ENCODE data around the gene TMED4.
A peak's percentile ranks its signal among the peaks of the same experiment; 100 is the strongest.
"Not testable (repeated sequence)": the region's sequence is repeated elsewhere in the genome, so short reads cannot be mapped to it uniquely, and the experiment has no call there.

TMED4 gene

DNA sequence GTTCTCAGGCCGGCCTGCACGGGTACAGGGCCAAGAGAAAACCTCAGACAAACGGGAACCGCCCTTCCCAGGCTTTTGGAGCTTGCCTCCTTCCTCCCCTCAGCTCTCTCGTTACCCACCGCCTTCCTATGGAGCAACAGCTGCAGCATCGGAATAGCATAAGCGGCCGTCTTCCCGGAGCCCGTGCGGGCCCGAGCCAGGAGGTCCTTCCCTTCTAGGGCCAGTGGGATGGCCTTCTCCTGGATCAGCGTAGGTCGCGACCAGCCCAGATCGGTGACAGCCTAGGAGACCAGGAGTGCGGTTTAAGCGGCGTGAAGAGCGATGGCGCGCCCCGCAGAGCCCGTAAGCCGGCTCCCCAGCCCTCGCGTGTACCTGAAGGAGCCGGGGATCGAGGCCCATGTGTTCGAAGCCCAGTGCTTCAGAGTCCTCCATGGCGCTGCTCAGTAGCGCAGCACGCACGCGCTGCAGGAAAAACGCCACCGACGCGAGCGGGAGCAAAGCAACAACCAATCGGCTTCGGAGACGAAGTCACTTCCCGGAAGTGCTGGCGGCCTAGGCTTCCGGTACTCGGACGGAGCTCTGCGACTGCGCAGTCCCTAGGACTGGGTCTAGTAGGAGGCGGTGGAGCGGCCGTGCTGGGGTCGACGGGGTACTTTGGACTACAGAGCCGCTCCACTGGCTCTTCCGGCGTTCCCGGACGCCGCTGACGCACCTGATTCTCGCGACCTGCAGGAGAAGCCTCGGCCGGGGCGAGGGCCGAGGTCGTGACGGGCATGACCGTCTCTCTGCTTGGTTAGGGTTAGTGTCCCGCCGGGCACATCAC is 8.4 kb downstream of the TMED4 start, which contains the start of gene DDX56:
DDX56 (minus strand) TSS at position 445 of the 823 bp plus-strand sequence; CDS start at position 432, 13 bp downstream.
- DNase-seq (ENCODE audit: insufficient read length, low spot score) (peak; percentile 87), FAIRE-seq (peak; percentile 96)

DNA sequence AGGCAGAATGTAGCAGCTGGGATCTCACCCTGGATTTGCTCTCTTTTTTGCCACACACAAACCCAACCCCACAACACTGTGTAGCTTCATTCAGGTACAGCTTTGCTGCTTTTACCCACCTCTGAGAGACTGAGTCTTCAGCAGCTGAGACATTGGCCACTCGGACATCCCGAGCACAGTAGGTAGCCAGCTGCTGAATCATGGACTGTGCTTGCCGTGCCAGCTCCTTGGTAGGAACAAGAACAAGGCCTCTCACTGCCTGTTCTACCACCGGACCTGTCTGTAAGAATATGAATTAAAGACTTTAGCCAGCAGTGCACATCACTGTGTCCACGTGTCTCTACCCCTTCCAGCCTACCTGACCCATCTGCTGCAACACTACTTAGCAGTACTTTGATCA is 9.3 kb downstream of the TMED4 start:
- FAIRE-seq (no peak), DNase-seq (ENCODE audit: insufficient read length, low spot score) (no peak)

DNA sequence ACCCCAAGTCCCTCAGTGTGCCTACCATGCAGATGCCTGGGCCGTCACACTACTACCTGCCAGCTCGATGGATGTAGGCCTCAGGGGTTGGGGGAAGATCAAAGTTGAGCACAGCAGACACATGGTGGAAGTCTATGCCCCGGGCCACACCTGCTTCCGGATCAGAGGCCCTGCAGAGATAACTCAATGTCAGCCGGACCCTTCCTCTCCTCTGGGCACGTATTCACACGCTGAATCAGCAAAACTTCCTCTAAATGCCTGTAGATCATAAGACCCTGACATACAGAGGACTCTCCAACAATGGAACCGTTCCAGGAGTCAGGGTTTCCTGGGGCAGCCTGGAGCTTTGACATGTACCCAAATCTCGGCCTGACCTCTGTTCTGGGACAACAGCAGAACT is 12.1 kb downstream of the TMED4 start:
- DNase-seq (ENCODE audit: insufficient read length, low spot score) (no peak), FAIRE-seq (no peak)

DNA sequence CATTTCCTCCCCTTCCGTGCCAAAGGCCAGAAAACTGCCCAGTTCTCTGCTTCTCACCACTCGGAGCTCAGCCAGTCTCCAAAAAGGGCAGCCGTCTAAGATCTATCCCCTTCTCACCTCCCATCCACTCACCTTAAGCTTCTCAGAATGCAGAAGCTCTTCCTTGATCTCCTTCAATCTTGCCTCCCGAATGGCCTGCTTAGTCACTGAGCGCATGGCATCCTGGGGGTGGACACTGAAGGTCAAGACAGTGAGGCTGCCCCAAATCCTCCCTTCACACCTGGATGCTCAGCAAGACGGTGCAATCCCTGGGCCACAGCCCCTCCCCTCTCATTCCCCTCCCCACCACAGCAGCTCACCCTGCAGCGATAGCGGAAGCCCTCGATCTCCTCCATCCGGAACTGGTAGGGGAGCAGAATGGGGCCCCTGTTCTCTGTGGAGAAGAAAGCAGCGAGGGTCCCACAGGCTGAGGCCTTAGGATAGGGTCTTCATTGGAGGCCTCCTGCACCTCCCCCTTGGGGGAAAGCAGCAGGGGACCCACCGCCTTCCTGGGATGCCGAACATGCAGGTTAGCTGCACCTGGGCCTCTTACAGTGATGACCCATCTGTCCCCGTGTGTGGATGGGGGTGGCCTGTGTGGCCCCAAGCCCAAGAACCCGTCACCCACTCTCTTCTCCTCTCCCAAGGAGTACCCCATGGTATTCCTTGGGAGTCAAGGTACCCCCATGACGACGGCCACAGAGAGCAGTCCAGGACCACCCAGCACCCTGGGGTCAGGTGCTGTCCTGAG is 13.1 kb downstream of the TMED4 start:
- DNase-seq (ENCODE audit: insufficient read length, low spot score) (no peak), FAIRE-seq (no peak)

DNA sequence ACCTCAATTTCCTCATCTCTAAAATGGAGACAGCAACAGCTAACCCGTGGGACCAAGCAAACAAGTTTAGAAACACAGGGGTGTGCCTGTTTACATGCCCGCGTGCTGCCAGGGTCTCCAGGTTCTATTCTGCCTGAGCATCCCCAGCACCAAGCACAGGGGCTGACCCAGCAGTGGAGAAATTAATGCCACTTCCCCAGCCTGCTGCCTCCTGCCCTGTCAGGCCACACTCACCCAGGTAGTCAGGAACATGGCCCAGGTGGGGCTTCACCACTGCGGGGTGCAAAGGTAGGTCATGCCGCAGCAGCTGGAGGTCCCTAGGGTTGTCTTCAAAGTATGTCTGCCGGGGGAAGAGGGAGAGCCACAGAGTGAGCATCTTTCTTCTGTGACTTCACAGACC is 14.1 kb downstream of the TMED4 start:
- no peak for DNase-seq (ENCODE audit: insufficient read length, low spot score)

DNA sequence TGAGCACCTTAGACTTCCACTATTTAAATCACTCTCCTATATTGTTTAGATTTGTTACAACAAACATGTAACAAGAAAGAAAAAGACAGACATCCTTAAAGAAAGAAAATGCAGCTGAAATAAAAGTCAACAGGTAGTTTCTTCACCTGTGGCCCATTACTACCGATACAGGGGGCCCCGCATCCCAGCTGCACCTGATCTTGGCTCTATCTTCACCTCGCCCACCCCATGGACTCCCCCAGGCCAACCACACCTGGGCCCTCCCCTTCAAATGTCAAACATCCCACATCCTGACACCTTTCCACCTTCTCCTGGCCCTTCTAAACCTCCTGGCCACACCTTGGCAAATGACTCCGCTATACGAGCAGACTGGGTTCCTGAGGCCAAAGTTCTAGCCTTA is 15.4 kb downstream of the TMED4 start:
- no peak for FAIRE-seq
- DNase-seq (ENCODE audit: insufficient read length, low spot score) = no peak

More for the DNA sequence above, 14.1 kb downstream of the TMED4 start:
- no peak for FAIRE-seq

DNA sequence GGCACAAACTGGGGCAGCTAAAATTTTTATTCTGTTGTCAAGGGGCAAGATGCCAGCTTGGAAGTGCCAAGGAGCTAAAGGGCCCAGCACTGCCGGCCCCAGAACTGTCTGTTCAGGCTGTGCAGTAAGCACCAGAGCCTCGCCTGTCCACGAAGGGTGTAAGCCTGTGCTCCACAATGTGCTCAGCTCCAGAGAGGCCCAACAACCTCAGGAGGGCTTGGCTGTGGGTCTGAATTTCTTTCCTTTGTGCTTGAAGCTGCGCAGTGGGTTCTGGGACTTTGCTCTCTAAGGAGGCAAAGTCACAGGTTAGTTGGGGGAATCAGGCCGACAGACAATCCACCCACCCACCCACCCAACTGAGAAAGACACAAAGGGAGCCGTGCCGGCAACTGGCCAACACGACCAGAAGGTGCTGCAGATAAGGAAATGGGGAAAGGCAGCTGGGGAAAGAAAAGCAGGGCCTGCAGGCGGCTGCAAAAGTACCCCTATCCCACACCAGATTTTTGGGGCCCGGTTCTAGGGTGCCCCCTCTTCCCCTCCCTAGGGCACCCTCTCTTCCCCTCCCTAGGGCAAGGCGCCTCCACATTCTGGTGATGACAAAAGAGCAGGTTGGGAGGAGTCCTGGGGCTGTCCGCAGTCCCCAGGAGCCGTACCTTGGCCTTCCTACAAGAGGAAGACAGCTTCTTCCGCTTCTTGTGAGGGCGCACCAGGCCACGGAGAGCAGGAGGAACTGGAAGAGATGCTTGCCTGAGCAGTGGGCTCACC is 16.1 kb downstream of the TMED4 start:
- FAIRE-seq = no peak
- no peak for DNase-seq (ENCODE audit: insufficient read length, low spot score)

DNA sequence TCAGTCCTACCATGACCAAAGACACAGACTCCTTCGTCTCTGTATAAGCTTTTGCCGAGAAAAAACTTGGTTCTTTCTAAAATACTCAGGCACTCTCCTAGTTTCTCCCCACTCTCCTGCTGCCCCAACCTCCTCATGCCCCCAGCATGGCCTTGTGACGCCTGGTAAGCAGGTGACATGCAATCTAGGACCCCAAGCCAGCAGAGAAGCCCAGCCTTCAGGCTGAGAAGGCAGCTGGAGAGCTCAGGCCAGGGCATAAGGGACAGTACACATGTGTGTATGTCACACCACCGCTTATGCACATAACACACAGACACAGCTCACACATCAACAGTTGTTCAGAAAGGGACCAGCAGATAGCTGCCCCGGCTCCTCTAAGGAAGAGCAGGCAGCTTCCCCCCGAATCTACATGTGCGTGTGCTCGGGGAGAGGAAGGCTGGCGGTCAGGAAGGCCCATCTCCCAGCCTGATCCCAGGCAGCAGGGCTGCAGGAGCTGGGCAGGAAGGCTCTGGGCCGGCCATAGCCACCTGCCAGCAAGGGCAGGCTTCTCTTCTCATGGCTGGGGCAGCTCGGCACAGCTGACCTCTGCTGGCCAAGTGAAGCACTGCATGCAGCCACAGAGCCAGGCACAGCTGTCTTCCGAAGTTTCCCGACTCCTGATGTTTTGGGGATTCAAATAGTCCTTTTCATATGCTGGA is 16.8 kb downstream of the TMED4 start:
- peak; percentile 66 for FAIRE-seq
- DNase-seq (ENCODE audit: insufficient read length, low spot score) = peak; percentile 45

DNA sequence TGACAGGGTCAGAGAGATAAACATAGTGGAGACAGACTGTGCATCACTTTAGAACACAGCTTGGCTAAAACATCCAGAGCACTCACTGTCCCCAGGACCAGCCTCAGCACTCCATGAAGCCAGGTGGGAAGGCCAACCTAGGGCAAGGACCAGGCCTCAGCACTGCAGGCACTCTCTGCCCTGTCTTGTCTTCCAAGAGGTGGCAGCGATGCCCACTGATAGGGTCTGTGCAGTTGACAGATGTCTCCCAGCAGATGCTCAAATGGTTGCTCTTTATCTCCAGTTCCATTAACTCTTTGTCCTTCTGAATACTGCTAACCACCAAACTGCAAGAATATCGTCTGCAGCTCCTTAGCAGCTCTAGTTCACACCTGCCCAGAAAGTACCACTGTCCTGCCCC is 17.4 kb downstream of the TMED4 start:
- FAIRE-seq = no peak
- no peak for DNase-seq (ENCODE audit: insufficient read length, low spot score)

DNA sequence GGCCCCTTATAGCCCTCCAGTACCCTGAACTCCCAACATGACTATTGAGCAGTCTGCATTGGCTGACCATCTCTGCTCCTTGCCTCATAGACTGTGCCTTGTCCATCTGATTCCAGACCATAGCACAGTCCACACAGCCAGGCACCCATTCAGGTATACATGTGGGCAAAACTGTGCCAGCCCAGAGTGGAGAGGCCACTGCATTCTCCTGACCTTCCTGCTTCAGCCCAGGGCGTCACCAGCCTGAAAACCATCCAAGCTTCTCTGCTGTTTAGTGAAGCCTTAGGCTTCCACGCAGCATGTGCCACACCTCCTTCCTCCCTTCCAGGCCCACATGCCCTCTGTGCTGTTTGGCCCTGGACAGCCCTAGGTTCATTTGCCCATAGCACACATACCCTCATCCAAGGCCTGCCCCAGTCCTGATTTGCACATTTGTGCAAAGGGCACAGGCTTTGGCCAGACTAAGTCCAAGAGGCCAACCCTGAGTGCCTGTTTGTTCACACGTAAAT is 18.8 kb downstream of the TMED4 start:
- DNase-seq (ENCODE audit: insufficient read length, low spot score) (no peak), FAIRE-seq (no peak)

DNA sequence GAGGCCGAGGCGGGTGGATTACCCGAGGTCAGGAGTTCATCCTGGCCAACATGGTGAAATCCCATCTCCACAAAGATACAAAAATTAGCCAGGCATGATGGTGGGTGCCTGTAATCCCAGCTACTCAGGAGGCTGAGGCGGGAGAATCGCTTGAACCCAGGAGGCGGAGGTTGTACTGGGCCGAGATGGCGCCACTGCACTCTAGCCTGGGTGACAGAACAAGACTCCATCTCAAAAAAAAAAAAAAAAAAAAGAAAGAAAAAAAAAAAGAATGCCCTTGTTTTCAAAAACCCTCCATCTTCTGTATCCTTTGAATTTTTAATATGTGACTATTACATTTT is 19.4 kb downstream of the TMED4 start:
- not testable (repeated sequence) for DNase-seq (ENCODE audit: insufficient read length, low spot score); FAIRE-seq

DNA sequence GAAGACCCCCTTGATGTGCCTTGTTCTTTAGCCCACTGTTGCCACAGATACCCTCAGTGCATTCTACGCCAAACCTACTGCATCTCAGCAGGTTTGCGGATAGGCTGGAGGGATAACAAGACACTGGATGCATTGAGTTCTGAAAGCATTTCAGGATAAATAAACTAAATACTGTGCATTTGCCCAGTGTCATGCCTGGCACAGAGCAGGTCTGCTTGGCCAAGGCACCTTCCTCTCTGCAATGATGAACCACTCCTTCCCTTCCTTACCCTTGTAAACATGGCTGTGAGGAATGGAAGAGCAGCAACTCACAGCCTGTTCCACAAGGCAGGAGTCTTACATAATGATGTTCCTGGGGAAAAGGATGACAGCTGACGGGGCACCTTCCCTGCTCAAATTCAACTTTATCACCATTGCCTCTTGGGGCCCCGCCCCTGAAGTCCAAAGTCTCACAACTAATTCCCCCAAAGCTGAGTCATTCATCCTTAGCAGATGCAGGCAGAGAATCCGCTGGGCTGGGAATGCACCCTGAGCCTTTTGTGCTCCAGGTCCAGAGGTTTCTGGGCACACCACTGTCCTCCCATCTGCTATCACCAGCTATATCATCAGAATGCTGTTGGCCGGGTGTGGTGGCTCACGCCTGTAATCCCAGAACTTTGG is 19.9 kb downstream of the TMED4 start:
- no peak for FAIRE-seq
- DNase-seq (ENCODE audit: insufficient read length, low spot score) = no peak

DNA sequence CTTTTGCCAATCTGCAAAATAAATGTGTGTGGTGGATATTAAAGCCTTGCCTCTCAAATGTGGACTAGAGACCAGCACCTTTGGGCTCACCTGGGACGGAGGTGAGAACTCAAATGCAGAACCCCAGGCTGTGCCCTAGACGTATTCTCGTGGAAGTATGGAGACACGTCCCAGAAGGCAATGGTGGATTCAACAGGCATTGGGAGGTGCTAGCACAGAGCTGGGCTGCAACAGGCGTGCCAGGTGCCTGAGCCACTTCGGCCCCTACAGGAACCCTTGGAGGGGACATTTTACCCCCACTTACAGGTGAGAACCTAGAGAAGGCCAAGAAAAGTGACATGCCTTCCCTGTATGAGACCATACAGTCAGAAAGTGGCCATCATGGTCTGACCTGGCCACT is 20.6 kb downstream of the TMED4 start:
- DNase-seq (ENCODE audit: insufficient read length, low spot score) (no peak), FAIRE-seq (no peak)

DNA sequence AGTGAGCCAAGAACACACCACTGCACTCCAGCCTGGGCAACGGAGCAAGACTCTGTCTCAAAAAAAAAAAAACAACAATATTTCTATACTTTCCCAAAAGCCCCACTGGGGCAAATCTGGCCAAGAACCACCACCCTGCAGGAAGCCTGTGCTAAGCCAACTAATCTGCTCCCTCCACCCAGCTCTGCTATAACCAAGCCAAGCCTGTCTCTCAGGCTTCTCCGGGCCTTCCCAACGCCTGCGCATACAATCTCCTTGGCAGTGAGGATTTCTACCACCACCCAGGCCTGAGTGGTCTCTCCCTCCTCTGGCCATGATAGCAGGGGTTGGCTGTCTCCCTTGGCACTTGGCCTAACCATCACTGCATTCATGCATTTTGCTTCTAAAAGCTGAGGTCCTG is 22.5 kb downstream of the TMED4 start:
- FAIRE-seq = no peak
- no peak for DNase-seq (ENCODE audit: insufficient read length, low spot score)

DNA sequence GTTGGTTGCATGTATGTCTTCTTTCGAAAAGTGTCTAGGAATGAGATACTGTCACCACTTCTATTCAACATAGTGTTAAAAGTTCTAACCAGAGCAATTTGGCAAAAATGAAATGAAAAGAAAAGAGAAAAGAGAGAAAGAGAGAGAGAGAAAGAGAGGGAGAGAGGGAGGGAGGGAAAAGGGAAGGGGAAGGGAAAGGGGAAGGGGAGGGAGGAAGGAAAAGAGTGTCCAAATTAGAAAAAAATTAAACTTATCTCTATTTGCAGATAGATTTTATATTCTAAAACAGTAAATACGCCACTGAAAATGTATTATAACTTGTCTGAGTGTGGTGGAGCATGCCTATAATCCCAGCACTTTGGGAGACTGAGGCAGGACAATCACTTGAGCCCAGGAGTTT is 24.5 kb downstream of the TMED4 start:
- DNase-seq (ENCODE audit: insufficient read length, low spot score) (no peak), FAIRE-seq (no peak)

DNA sequence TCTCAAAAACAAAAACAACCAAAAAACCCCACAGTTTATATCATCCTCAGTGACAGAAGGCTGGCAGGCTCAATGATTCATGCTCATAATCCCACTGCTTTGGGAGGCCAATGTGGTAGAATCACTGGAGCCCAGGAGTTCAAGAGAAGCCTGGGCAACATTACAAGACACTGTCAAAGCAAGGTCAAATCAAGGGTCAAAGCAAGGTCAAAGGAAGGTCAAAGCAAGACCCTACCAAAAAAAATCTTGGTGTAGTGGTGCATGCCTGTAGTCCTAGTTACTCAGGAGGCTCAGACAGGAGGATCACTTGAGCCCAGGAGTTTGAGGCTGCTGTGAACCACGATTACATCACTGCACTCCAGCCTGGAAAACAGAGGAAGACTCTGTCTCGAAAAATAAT is 26.7 kb downstream of the TMED4 start:
- DNase-seq (ENCODE audit: insufficient read length, low spot score) = no peak
- no peak for FAIRE-seq

DNA sequence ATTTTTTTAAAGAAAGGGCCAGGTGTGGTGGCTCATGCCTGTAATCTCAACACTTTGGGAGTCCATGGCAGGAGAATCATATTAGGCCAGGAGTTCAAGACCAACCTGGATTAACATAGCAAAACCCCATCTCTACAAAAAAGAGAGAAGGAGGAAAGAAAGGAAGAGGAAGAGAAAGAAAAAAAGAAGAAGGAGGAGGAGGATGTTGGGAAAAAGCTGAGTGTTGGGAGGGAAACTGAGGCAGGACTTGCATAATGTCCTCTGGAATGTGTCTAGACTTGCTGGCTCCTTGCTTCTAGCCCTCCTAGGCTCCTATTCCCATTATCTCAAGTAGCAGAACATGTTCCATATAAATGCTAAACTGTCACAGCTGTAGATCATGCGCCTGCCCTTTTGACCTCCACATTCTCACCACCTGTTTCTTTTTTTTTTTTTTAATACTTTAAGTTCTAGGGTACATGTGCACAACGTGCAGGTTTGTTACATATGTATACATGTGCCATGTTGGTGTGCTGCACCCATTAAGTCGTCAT is 29.5 kb downstream of the TMED4 start:
- DNase-seq (ENCODE audit: insufficient read length, low spot score); FAIRE-seq: not testable (repeated sequence)

DNA sequence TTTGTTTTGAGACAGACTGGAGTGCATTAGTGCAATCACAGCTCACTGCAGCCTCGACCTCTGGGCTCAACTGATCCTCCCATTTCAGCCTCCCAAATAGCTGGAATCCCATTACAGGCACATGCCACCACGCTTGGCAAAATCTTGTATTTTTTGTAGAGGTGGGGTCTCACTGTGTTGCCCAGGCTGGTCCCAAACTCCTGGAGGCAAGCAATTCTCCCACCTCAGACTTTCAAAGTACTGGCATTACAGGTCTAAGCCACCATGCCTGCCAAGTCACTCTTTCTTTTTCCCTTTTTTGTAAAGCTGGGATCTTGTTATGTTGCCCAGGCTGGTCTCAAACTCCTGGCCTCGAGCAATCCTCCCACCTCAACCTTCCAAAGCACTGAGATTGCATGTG is 32.6 kb downstream of the TMED4 start:
- no peak for DNase-seq (ENCODE audit: insufficient read length, low spot score)
- FAIRE-seq = no peak

DNA sequence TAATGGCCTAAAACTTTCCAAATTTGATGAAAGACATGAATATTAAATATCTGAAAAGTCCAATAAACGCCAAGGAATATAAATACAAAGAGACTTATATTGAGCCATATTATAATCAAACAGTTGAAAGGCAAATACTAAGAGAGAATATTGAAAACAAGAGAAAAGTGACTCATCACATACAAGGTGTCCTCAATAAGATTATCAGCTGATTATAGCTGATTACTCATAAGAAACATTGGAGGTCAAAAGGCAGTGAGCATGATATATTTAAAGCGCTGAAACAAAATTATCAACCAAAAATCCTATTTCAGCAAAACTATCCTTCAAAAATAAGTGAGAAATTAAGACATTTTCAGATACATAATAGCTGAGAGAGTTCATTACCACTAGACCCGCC is 33.1 kb downstream of the TMED4 start:
- DNase-seq (ENCODE audit: insufficient read length, low spot score) (no peak), FAIRE-seq (no peak)

All from GM19239 (cell line).